ENCODE data around the gene PIK3IP1.

GRCh38 chr22:31269892-31270579 lies 22.3 kb downstream of the PIK3IP1 start:
- no peak for TF ChIP-seq POLR2A (IDR thresholded peaks at IDR 0.05; ENCODE audit: low read depth, low read length)
- TF ChIP-seq POLR2AphosphoS5 (IDR thresholded peaks at IDR 0.05; ENCODE audit: low read depth, low read length), result no peak
- no peak for TF ChIP-seq SPI1 (IDR thresholded peaks at IDR 0.05; ENCODE audit: low read depth, low read length)
- TF ChIP-seq TAF1 (IDR thresholded peaks at IDR 0.05; ENCODE audit: low read depth, low read length), result no peak
- no peak for TF ChIP-seq POU2F2 (IDR thresholded peaks at IDR 0.05; ENCODE audit: low read depth, low read length)
- no peak for TF ChIP-seq PAX5 (IDR thresholded peaks at IDR 0.05; ENCODE audit: insufficient read depth, low read length, severe bottlenecking)
